ENCODE data around the gene MAP2K7. TPM values are rescaled to one million over a fixed set of nuclear protein-coding genes. Genes with fewer than 3 reads are reported as not detected.
A peak's percentile ranks its signal among the peaks of the same experiment; 100 is the strongest.
"Not testable (repeated sequence)": the region's sequence is repeated elsewhere in the genome, so short reads cannot be mapped to it uniquely, and the experiment has no call there.

The MAP2K7 gene
- polyA plus RNA-seq (ENCODE audit: insufficient read length) = 26.9 TPM
- long read RNA-seq, donor 1, transcript MAP2K7-201 (11 exons, 3,361 nt) = major isoform, 18 of 19 reads
- long read RNA-seq, donor 1, partial matches to known transcripts = 0 of 19 reads
- long read RNA-seq, donor 1, other reads (novel, unspliced or antisense) = 0 of 19 reads
- long read RNA-seq, donor 2, transcript MAP2K7-201 (11 exons, 3,361 nt) = major isoform, 6 of 46 reads
- long read RNA-seq, donor 2, partial matches to known transcripts = 38 of 46 reads
- long read RNA-seq, donor 2, other reads (novel, unspliced or antisense) = 0 of 46 reads
- long read RNA-seq, donor 3, partial matches to known transcripts = 0 of 1 reads
- long read RNA-seq, donor 3, other reads (novel, unspliced or antisense) = 0 of 1 reads
- long read RNA-seq, donor 4 = 0 reads
- long read RNA-seq, donor 5, transcript MAP2K7-201 (11 exons, 3,361 nt) = major isoform, 5 of 14 reads
- long read RNA-seq, donor 5, partial matches to known transcripts = 9 of 14 reads
- long read RNA-seq, donor 5, other reads (novel, unspliced or antisense) = 0 of 14 reads
- long read RNA-seq, donor 6, transcript MAP2K7-201 (11 exons, 3,361 nt) = major isoform, 6 of 7 reads
- long read RNA-seq, donor 6, partial matches to known transcripts = 0 of 7 reads
- long read RNA-seq, donor 6, other reads (novel, unspliced or antisense) = 0 of 7 reads
- long read RNA-seq, donor 7, transcript MAP2K7-201 (11 exons, 3,361 nt) = major isoform, 8 of 11 reads
- long read RNA-seq, donor 7, partial matches to known transcripts = 0 of 11 reads
- long read RNA-seq, donor 7, other reads (novel, unspliced or antisense) = 0 of 11 reads
- long read RNA-seq, donor 8, transcript MAP2K7-201 (11 exons, 3,361 nt) = major isoform, 5 of 6 reads
- long read RNA-seq, donor 8, partial matches to known transcripts = 0 of 6 reads
- long read RNA-seq, donor 8, other reads (novel, unspliced or antisense) = 0 of 6 reads

GRCh38 chr19:7903244-7904073, at the start of gene MAP2K7:
TSS of gene MAP2K7 (plus strand) at chr19:7903877. CDS start at chr19:7903945, 68 bp downstream.
- DNase-seq = peak; percentile 99

- DNase-seq = no peak
These were observed 48.1 kb upstream of the MAP2K7 start for GRCh38 chr19:7855426-7856108.

- DNase-seq = no peak
These were observed 47.5 kb upstream of the MAP2K7 start for GRCh38 chr19:7856109-7856591.

GRCh38 chr19:7856679-7857663, 46.7 kb upstream of the MAP2K7 start:
- no peak for DNase-seq

- no peak for DNase-seq
These were observed 46.0 kb upstream of the MAP2K7 start for GRCh38 chr19:7857727-7858108.

GRCh38 chr19:7858109-7858770, 45.4 kb upstream of the MAP2K7 start:
- DNase-seq = no peak

- DNase-seq = not testable (repeated sequence)
These were observed 44.6 kb upstream of the MAP2K7 start for GRCh38 chr19:7859087-7859486.

GRCh38 chr19:7859831-7860713, 43.6 kb upstream of the MAP2K7 start:
- no peak for DNase-seq

- no peak for DNase-seq
These were observed 42.7 kb upstream of the MAP2K7 start for GRCh38 chr19:7860714-7861618.

GRCh38 chr19:7861619-7862412, 41.9 kb upstream of the MAP2K7 start:
- no peak for DNase-seq

- no peak for DNase-seq
These were observed 41.2 kb upstream of the MAP2K7 start for GRCh38 chr19:7862413-7862951.

GRCh38 chr19:7863157-7863970, 40.3 kb upstream of the MAP2K7 start:
- DNase-seq = no peak

- DNase-seq = no peak
These were observed 39.5 kb upstream of the MAP2K7 start for GRCh38 chr19:7863971-7864689.

- DNase-seq = no peak
These were observed 39.0 kb upstream of the MAP2K7 start for GRCh38 chr19:7864690-7865074.
